ENCODE results near the gene OR13G1.

The OR13G1 gene

GRCh38 chr1:247642742-247643141 lies 36.8 kb downstream of the OR13G1 start:
- TF ChIP-seq MYC (IDR thresholded peaks at IDR 0.05; ENCODE audit: low read depth, low read length) (no peak), POLR2A (IDR thresholded peaks at IDR 0.05; ENCODE audit: extremely low read depth, insufficient read length) (no peak), CTCF (IDR thresholded peaks at IDR 0.05; ENCODE audit: low read depth, low read length) (no peak)
- TF ChIP-seq, protein P1, sequence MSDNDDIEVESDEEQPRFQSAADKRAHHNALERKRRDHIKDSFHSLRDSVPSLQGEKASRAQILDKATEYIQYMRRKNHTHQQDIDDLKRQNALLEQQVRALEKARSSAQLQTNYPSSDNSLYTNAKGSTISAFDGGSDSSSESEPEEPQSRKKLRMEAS (IDR thresholded peaks at IDR 0.05; ENCODE audit: low read depth, low read length): no peak
- no peak overlapping the region for H3K4me3 ChIP-seq (ENCODE audit: low read depth, low read length)
- no peak for DNase-seq (ENCODE audit: low read depth)

GRCh38 chr1:247639381-247639981 lies 40.1 kb downstream of the OR13G1 start:
- TF ChIP-seq MYC (IDR thresholded peaks at IDR 0.05; ENCODE audit: low read depth, low read length): no peak
- no peak for TF ChIP-seq POLR2A (IDR thresholded peaks at IDR 0.05; ENCODE audit: extremely low read depth, insufficient read length)
- TF ChIP-seq, protein P1 (IDR thresholded peaks at IDR 0.05; ENCODE audit: low read depth, low read length): no peak
- no peak for TF ChIP-seq CTCF (IDR thresholded peaks at IDR 0.05; ENCODE audit: low read depth, low read length)
- no peak for DNase-seq (ENCODE audit: low read depth)
- H3K4me3 ChIP-seq (ENCODE audit: low read depth, low read length): no peak overlapping the region

GRCh38 chr1:247638781-247639180 lies 40.8 kb downstream of the OR13G1 start:
- no peak overlapping the region for H3K4me3 ChIP-seq (ENCODE audit: low read depth, low read length)
- TF ChIP-seq, protein P1 (IDR thresholded peaks at IDR 0.05; ENCODE audit: low read depth, low read length): no peak
- no peak for TF ChIP-seq CTCF (IDR thresholded peaks at IDR 0.05; ENCODE audit: low read depth, low read length)
- TF ChIP-seq POLR2A (IDR thresholded peaks at IDR 0.05; ENCODE audit: extremely low read depth, insufficient read length): no peak
- no peak for TF ChIP-seq MYC (IDR thresholded peaks at IDR 0.05; ENCODE audit: low read depth, low read length)
- DNase-seq (ENCODE audit: low read depth): no peak

DNA sequence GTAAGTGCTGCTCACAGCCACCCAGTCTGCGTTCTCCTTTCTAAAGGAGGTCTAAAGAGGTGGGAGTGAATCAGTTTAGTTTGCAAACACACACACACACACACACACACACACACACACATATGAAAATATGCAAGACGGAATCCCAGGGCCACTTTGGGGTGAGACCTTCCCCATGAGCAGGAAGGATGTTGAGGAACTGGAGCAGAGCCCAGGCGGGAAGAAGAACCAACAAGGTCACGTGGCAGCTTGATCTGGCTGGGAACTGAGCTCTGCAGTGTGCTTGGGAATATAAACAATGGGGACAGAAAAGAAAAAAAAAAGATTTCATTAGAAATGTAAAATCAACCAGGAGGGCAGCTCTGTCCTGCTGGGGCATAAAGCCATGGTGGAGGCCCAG lies 41.5 kb downstream of the OR13G1 start:
- no peak for DNase-seq (ENCODE audit: low read depth)
- TF ChIP-seq POLR2A (IDR thresholded peaks at IDR 0.05; ENCODE audit: extremely low read depth, insufficient read length): no peak
- no peak for TF ChIP-seq CTCF (IDR thresholded peaks at IDR 0.05; ENCODE audit: low read depth, low read length)
- TF ChIP-seq MYC (IDR thresholded peaks at IDR 0.05; ENCODE audit: low read depth, low read length): no peak
- TF ChIP-seq, protein P1 (IDR thresholded peaks at IDR 0.05; ENCODE audit: low read depth, low read length): no peak
- no peak overlapping the region for H3K4me3 ChIP-seq (ENCODE audit: low read depth, low read length)

DNA sequence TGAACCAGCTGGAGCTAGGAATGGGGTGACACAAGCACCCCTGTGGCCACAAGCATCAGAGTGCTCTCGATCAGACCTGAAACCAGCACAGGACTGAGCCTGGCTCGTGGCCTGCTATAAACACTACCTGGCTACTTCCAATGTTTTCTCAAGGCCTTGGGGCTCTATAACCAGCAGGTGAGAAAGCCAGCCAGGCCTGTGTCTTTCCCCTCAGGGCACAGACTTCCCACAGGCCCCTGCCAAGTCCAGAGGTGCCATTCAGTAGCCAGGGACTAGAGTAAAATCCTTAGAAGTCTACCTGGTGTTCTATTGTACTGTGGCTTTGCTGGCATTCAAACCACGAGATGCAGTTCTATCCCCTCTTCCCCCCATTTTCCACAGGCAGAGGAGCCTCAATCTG lies 51.6 kb downstream of the OR13G1 start:
- no peak for TF ChIP-seq MYC (IDR thresholded peaks at IDR 0.05; ENCODE audit: low read depth, low read length)
- TF ChIP-seq, protein P1 (IDR thresholded peaks at IDR 0.05; ENCODE audit: low read depth, low read length): no peak
- no peak for TF ChIP-seq POLR2A (IDR thresholded peaks at IDR 0.05; ENCODE audit: extremely low read depth, insufficient read length)
- no peak for TF ChIP-seq CTCF (IDR thresholded peaks at IDR 0.05; ENCODE audit: low read depth, low read length)
- DNase-seq (ENCODE audit: low read depth): no peak
- no peak overlapping the region for H3K4me3 ChIP-seq (ENCODE audit: low read depth, low read length)

All from NB4 (cell line).